ENCODE data around the gene IPO13. TPM values are rescaled to one million over a fixed set of nuclear protein-coding genes. Genes with fewer than 3 reads are reported as not detected.

IPO13 gene
- total RNA-seq, 2 donors from 2014 or later = 18.6 to 21.5 TPM

DNA sequence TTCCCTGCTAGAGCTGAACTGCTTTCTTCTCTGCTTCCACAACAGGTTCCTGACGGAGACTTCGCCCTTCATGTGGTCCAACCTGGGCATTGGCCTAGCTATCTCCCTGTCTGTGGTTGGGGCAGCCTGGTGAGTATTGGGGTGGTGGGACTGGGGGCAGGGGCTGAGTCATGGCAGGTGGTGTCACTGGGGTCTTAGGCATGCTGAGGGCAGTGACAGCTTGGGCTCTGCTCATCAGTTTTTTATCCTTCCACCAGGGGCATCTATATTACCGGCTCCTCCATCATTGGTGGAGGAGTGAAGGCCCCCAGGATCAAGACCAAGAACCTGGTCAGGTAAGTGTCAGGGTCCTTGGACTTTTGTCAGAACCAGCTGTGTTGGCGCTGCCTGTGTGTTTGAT is 29.3 kb downstream of the IPO13 start:
- Histone ChIP-seq H3K27ac (ENCODE audit: low read depth, low read length) (no peak overlapping the region), H3K4me1 (ENCODE audit: control insufficient read depth, insufficient read depth, low read length) (peaks cover 7% of the 10 kb centered on the region), H3K36me3 (ENCODE audit: control insufficient read depth, insufficient read depth, low read length) (peaks cover 39% of the 10 kb centered on the region), H3K9me3 (ENCODE audit: control insufficient read depth, low read length) (no peaks in the 10 kb centered on the region), H3K27me3 (ENCODE audit: control insufficient read depth, insufficient read depth, low read length, poor library complexity, severe bottlenecking) (no peaks in the 10 kb centered on the region), H3K9ac (ENCODE audit: extremely low read depth, low read length, poor library complexity, severe bottlenecking) (peak overlapping the region; percentile 81), H3K4me3 (ENCODE audit: low read length) (peak overlapping the region; percentile 90)
- H3K4me1 Mint-ChIP-seq = peaks cover 29% of the 10 kb centered on the region
- H3K27ac Mint-ChIP-seq = peak overlapping the region; percentile 93
- peak overlapping the region; percentile 72 for H3K4me3 Mint-ChIP-seq
- H3K9me3 Mint-ChIP-seq = no peaks in the 10 kb centered on the region
- H3K27me3 Mint-ChIP-seq (ENCODE audit: insufficient read depth) = no peaks in the 10 kb centered on the region
- TF ChIP-seq, protein P1, sequence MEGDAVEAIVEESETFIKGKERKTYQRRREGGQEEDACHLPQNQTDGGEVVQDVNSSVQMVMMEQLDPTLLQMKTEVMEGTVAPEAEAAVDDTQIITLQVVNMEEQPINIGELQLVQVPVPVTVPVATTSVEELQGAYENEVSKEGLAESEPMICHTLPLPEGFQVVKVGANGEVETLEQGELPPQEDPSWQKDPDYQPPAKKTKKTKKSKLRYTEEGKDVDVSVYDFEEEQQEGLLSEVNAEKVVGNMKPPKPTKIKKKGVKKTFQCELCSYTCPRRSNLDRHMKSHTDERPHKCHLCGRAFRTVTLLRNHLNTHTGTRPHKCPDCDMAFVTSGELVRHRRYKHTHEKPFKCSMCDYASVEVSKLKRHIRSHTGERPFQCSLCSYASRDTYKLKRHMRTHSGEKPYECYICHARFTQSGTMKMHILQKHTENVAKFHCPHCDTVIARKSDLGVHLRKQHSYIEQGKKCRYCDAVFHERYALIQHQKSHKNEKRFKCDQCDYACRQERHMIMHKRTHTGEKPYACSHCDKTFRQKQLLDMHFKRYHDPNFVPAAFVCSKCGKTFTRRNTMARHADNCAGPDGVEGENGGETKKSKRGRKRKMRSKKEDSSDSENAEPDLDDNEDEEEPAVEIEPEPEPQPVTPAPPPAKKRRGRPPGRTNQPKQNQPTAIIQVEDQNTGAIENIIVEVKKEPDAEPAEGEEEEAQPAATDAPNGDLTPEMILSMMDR (conservative IDR thresholded peaks at IDR 0.05) = peak; percentile 36
- no peak for DNase-seq
- 78 to 91% methylated on average over 2 to 4 of the region's 4 CpGs for WGBS, 2 experiments (ENCODE audit: insufficient coverage in 1 of 2, insufficient read length in 1 of 2)
- H3K36me3 Mint-ChIP-seq (ENCODE audit: low read depth) = peaks cover 35% of the 10 kb centered on the region

DNA sequence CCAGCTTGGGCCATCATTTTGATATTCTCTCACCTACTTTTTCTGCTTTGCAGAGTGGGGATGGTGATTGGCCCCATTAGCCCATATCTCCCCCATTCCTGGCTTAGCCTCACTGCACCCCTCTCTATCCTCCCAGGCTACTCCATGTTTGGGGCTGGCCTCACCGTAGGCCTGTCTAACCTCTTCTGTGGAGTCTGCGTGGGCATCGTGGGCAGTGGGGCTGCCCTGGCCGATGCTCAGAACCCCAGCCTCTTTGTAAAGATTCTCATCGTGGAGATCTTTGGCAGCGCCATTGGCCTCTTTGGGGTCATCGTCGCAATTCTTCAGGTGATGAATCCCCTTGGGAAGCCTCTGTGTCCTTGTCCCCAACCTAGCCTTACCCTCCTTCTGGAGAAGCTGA is 30.1 kb downstream of the IPO13 start:
- no peak overlapping the region for H3K27ac ChIP-seq (ENCODE audit: low read depth, low read length)
- DNase-seq = no peak
- H3K27me3 ChIP-seq (ENCODE audit: control insufficient read depth, insufficient read depth, low read length, poor library complexity, severe bottlenecking) = no peaks in the 10 kb centered on the region
- H3K27ac Mint-ChIP-seq = no peak overlapping the region
- no peaks in the 10 kb centered on the region for H3K27me3 Mint-ChIP-seq (ENCODE audit: insufficient read depth)
- H3K36me3 Mint-ChIP-seq (ENCODE audit: low read depth) = peaks cover 36% of the 10 kb centered on the region
- peaks cover 29% of the 10 kb centered on the region for H3K4me1 Mint-ChIP-seq
- H3K4me3 Mint-ChIP-seq = peak overlapping the region; percentile 72
- H3K4me1 ChIP-seq (ENCODE audit: control insufficient read depth, insufficient read depth, low read length) = peaks cover 7% of the 10 kb centered on the region
- WGBS, 2 experiments (ENCODE audit: insufficient coverage in 1 of 2, insufficient read length in 1 of 2) = 92 to 95% methylated on average over 8 of the region's 8 CpGs
- H3K4me3 ChIP-seq (ENCODE audit: low read length) = peak overlapping the region; percentile 53
- no peaks in the 10 kb centered on the region for H3K9me3 Mint-ChIP-seq
- TF ChIP-seq, protein P1 (conservative IDR thresholded peaks at IDR 0.05) = no peak
- peaks cover 36% of the 10 kb centered on the region for H3K36me3 ChIP-seq (ENCODE audit: control insufficient read depth, insufficient read depth, low read length)
- no peak overlapping the region for H3K9ac ChIP-seq (ENCODE audit: extremely low read depth, low read length, poor library complexity, severe bottlenecking)
- H3K9me3 ChIP-seq (ENCODE audit: control insufficient read depth, low read length) = no peaks in the 10 kb centered on the region

DNA sequence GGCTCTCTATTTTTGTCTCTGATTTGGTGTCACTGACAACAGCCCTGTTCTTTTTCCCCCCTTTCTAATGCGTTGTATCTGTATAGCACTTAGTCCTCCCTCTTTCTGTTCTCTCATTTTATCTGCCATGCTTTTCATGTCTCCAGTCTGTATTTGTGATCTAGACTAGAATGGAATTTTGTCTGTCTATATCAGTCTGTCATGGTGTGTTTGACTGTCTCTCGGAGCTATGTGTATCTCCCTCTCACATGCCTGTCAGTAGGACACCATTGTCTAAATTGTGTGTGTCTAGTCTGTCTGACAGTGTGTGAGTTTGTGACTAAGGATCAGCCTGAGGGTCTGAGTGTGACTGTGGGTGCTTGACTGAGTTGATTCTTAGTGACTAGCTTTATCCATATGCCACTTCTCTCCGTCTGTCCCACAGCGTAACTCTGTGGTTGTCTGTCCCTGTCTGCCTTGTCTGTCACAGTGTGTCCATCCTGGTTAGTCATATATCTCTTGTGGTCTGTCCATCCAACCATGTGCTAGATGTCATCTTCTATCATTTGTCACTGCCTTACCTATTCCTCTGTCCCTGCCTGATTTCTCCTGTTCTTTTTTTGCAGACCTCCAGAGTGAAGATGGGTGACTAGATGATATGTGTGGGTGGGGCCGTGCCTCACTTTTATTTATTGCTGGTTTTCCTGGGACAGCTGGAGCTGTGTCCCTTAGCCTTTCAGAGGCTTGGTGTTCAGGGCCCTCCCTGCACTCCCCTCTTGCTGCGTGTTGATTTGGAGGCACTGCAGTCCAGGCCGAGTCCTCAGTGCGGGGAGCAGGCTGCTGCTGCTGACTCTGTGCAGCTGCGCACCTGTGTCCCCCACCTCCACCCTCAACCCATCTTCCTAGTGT is 30.9 kb downstream of the IPO13 start:
- Histone ChIP-seq H3K4me1 (ENCODE audit: control insufficient read depth, insufficient read depth, low read length) (peaks cover 7% of the 10 kb centered on the region), H3K36me3 (ENCODE audit: control insufficient read depth, insufficient read depth, low read length) (peaks cover 29% of the 10 kb centered on the region), H3K27ac (ENCODE audit: low read depth, low read length) (no peak overlapping the region), H3K4me3 (ENCODE audit: low read length) (peak overlapping the region; percentile 53), H3K9ac (ENCODE audit: extremely low read depth, low read length, poor library complexity, severe bottlenecking) (no peak overlapping the region), H3K9me3 (ENCODE audit: control insufficient read depth, low read length) (no peaks in the 10 kb centered on the region), H3K27me3 (ENCODE audit: control insufficient read depth, insufficient read depth, low read length, poor library complexity, severe bottlenecking) (no peaks in the 10 kb centered on the region)
- TF ChIP-seq, protein P1 (conservative IDR thresholded peaks at IDR 0.05) = no peak
- Mint-ChIP-seq H3K36me3 (ENCODE audit: low read depth) (peaks cover 32% of the 10 kb centered on the region), H3K9me3 (no peaks in the 10 kb centered on the region), H3K4me3 (peak overlapping the region; percentile 72), H3K4me1 (peaks cover 29% of the 10 kb centered on the region), H3K27me3 (ENCODE audit: insufficient read depth) (no peaks in the 10 kb centered on the region), H3K27ac (no peak overlapping the region)
- DNase-seq = no peak
- WGBS, 2 experiments (ENCODE audit: insufficient coverage in 1 of 2, insufficient read length in 1 of 2) = 90 to 93% methylated on average over 4 to 9 of the region's 9 CpGs
